Prostate gland (tissue), 2 donors: ENCODE results near the gene TSPAN2. TPM values are rescaled to one million over a fixed set of nuclear protein-coding genes. Genes with fewer than 3 reads are reported as not detected.
"Not testable (repeated sequence)": the region's sequence is repeated elsewhere in the genome, so short reads cannot be mapped to it uniquely, and the experiment has no call there.

Experiments
- DNase-seq: peaks from one replicate; pipeline ENCODE4 v3.0.0-alpha.2; 2019; ENCODE audit warnings: low spot score
- H3K27ac ChIP-seq, 2 donors: fragments of 200-600 bp; sonication (generic); 2 replicates each; pipeline ENCODE4 v1.5.1; 2017 to 2019
- H3K27me3 ChIP-seq: fragments of 200-600 bp; sonication (generic); replicated peaks from 2 replicates; pipeline ENCODE4 v1.5.1; 2019; ENCODE audit not compliant: insufficient read depth
- H3K36me3 ChIP-seq, 2 donors: fragments of 200-600 bp; sonication (generic); 1 replicate in 1 of 2; 2 replicates in 1 of 2; pipeline versions ENCODE4 v1.5.1 to v1.8.1; 2017 to 2019
- H3K4me1 ChIP-seq: fragments of 200-600 bp; sonication (generic); replicated peaks from 2 replicates; pipeline ENCODE4 v1.5.1; 2019
- H3K4me3 ChIP-seq, 2 donors: fragments of 200-600 bp; sonication (generic); 2 replicates each; pipeline ENCODE4 v1.5.1; 2017 to 2019
- H3K9me3 ChIP-seq: fragments of 200-600 bp; sonication (generic); 2 replicates; pipeline ENCODE4 v1.5.1; 2017
- CTCF ChIP-seq, 4 experiments: fragments of 200-600 bp in 2 of 4; fragments of 450-650 bp in 2 of 4; sonication (generic) in 2 of 4; IDR thresholded peaks; 1 replicate in 3 of 4; 2 replicates in 1 of 4; pipeline ENCODE4 v1.5.1; 2016 to 2019; ENCODE audit warnings: antibody characterized with exemption in 4 of 4, mild to moderate bottlenecking in 2 of 4, moderate library complexity in 2 of 4
- POLR2A ChIP-seq: fragments of 450-650 bp; IDR thresholded peaks from one replicate; pipeline ENCODE4 v1.6.1; 2016; ENCODE audit warnings: antibody characterized with exemption, mild to moderate bottlenecking
- POLR2AphosphoS5 ChIP-seq: sonication (generic); formaldehyde crosslinking; IDR thresholded peaks from one replicate; pipeline ENCODE4 v1.6.1; 2017; ENCODE audit warnings: antibody characterized with exemption
- WGBS: methylation state at CpG from one replicate; pipeline ENCODE4 v1.1.5; 2018; 5-methylcytosine and 5-hydroxymethylcytosine counted together
- intact Hi-C: fragments of 100-400 bp; cut with DNase I; formaldehyde crosslinking; loops from one replicate; pipeline ENCODE4 v1.14.2; 2022
- total RNA-seq, 2 donors: library from RNA; depleted of rRNA; stranded (reverse); fragments of >200 nt; gene quantifications; one replicate each; pipeline ENCODE4 v1.1.0, GENCODE V29; 2016

Gene TSPAN2
- total RNA-seq, 2 donors from 2014 or later: 6.9 to 11.3 TPM

GRCh38 chr1:115023593-115023992, 65.7 kb downstream of the TSPAN2 start:
- Histone ChIP-seq H3K27ac (no peak overlapping the region), H3K9me3 (no peaks in the 10 kb centered on the region), H3K27me3 (no peaks in the 10 kb centered on the region), H3K4me1 (no peaks in the 10 kb centered on the region), H3K4me3 (no peak overlapping the region), H3K36me3 (no peaks in the 10 kb centered on the region)
- intact Hi-C loops: no loop called here
- DNase-seq: no peak
- TF ChIP-seq POLR2AphosphoS5 (no peak), CTCF (IDR thresholded peaks at IDR 0.05) (no peak), POLR2A (no peak)

- TF ChIP-seq POLR2AphosphoS5: no peak
- no peak for TF ChIP-seq POLR2A
- no peak for TF ChIP-seq CTCF (IDR thresholded peaks at IDR 0.05)
- WGBS: 80% methylated on average over 1 of the region's 1 CpG
- intact Hi-C loops: no loop called here
These were observed 68.2 kb downstream of the TSPAN2 start for GRCh38 chr1:115021145-115021544.

GRCh38 chr1:115019549-115019948, 69.8 kb downstream of the TSPAN2 start:
- H3K4me1 ChIP-seq, DNase-seq, H3K4me3 ChIP-seq, H3K27me3 ChIP-seq, intact Hi-C loops, H3K27ac ChIP-seq, H3K36me3 ChIP-seq, H3K9me3 ChIP-seq: not testable (repeated sequence)
- WGBS: 81% methylated on average over 9 of the region's 9 CpGs

More at GRCh38 chr1:115021145-115021544, 68.2 kb downstream of the TSPAN2 start:
- H3K27me3 ChIP-seq: no peaks in the 10 kb centered on the region
- no peaks in the 10 kb centered on the region for H3K36me3 ChIP-seq
- no peak overlapping the region for H3K27ac ChIP-seq
- DNase-seq: no peak
- no peaks in the 10 kb centered on the region for H3K4me1 ChIP-seq
- no peaks in the 10 kb centered on the region for H3K9me3 ChIP-seq
- H3K4me3 ChIP-seq: no peak overlapping the region

- Histone ChIP-seq H3K36me3 (no peaks in the 10 kb centered on the region), H3K4me1 (no peaks in the 10 kb centered on the region), H3K4me3 (no peak overlapping the region), H3K27me3 (no peaks in the 10 kb centered on the region), H3K9me3 (no peaks in the 10 kb centered on the region), H3K27ac (no peak overlapping the region)
- DNase-seq: no peak
- WGBS: 86% methylated on average over 2 of the region's 2 CpGs
- TF ChIP-seq POLR2A (no peak), POLR2AphosphoS5 (no peak), CTCF (IDR thresholded peaks at IDR 0.05) (no peak)
- intact Hi-C loops: no loop called here
These were observed 75.5 kb downstream of the TSPAN2 start for GRCh38 chr1:115013792-115014191.

- WGBS: 92% methylated on average over 1 of the region's 1 CpG
- no peaks in the 10 kb centered on the region for H3K36me3 ChIP-seq
- no peak for TF ChIP-seq CTCF (IDR thresholded peaks at IDR 0.05)
- no peak for TF ChIP-seq POLR2A
- no peak for TF ChIP-seq POLR2AphosphoS5
- no peak overlapping the region for H3K4me3 ChIP-seq
- H3K9me3 ChIP-seq: no peaks in the 10 kb centered on the region
- no peak for DNase-seq
- intact Hi-C loops: no loop called here
- H3K4me1 ChIP-seq: no peaks in the 10 kb centered on the region
- no peak overlapping the region for H3K27ac ChIP-seq
- no peaks in the 10 kb centered on the region for H3K27me3 ChIP-seq
These were observed 76.9 kb downstream of the TSPAN2 start for GRCh38 chr1:115012434-115012833.
